Skin epidermis (tissue), 12 donors: Measurements from ENCODE around the gene ATP13A2.
"Not testable (repeated sequence)": the region's sequence is repeated elsewhere in the genome, so short reads cannot be mapped to it uniquely, and the experiment has no call there.

Experiments
- H3K27ac ChIP-seq, 21 experiments: fragments of 200-600 bp; sonication (generic) in 11 of 21; one replicate each; pipeline ENCODE4 v1.5.0; 2020; ENCODE audit warnings: mild to moderate bottlenecking in 3 of 21, inconsistent platforms in 2 of 21, moderate library complexity in 2 of 21
- H3K4me3 ChIP-seq, 7 experiments: fragments of 200-600 bp; sonication (generic) in 2 of 7; one replicate each; pipeline ENCODE4 v1.5.0; 2020; ENCODE audit warnings: inconsistent platforms in 2 of 7, mild to moderate bottlenecking in 2 of 7, moderate library complexity in 1 of 7

ATP13A2 gene

GRCh38 chr1:16945512-16945911 is 66.2 kb downstream of the ATP13A2 start:
- not testable (repeated sequence) for H3K27ac ChIP-seq, H3K4me3 ChIP-seq

DNA sequence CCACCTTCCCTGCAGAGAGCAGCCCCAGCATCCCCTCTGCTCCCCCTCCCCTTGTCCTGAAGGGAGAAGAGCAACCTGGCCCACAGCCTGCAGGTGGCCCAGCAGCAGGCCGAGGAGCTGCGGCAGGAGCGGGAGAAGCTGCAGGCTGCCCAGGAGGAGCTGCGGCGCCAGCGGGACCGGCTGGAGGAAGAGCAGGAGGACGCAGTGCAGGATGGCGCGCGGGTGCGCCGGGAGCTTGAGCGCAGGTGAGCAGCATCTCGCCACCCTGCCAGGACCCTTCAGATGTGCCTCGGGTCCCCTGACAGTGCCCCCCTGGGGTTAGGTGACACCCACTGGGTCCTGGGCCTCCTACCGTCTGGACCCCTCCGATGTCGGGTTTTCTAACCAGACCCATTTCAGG is 67.7 kb downstream of the ATP13A2 start:
- Histone ChIP-seq H3K27ac (no peak overlapping the region), H3K4me3 (no peak overlapping the region)

DNA sequence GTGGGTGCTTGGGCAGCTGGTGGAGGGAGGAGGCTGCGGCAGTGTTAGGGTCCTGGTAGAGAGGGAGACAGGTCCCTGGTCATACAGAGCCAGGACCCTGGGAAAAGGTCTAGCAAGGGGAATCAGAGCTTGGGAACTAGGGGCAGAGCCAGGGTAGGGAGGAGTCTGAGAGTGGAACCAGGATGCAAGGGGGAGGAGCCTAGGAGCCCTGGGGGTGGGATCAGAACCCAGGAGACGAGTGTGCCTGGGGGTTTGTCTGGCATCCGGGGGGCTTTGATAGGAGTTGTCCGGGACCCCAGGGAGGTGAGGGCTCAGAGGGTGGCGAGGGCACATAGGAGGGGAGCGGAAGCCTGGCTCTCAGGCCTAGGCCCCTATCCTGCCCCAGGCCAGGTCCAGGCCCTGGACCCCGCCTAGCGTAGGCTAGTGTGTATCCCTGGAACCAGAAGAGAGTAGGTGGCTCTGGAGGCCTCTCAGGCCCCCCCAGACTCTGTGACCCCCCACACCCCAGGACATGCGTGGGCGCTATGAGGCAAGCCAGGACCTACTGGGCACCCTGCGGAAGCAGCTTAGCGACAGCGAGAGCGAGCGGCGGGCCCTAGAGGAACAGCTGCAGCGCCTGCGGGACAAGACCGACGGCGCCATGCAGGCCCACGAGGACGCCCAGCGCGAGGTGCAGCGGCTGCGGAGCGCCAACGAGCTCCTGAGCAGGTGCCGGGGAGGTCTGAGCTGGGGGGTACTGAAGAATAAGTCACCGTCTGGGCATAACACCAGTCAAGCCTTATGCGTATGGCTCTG is 72.1 kb downstream of the ATP13A2 start:
- H3K27ac ChIP-seq, H3K4me3 ChIP-seq: not testable (repeated sequence)

DNA sequence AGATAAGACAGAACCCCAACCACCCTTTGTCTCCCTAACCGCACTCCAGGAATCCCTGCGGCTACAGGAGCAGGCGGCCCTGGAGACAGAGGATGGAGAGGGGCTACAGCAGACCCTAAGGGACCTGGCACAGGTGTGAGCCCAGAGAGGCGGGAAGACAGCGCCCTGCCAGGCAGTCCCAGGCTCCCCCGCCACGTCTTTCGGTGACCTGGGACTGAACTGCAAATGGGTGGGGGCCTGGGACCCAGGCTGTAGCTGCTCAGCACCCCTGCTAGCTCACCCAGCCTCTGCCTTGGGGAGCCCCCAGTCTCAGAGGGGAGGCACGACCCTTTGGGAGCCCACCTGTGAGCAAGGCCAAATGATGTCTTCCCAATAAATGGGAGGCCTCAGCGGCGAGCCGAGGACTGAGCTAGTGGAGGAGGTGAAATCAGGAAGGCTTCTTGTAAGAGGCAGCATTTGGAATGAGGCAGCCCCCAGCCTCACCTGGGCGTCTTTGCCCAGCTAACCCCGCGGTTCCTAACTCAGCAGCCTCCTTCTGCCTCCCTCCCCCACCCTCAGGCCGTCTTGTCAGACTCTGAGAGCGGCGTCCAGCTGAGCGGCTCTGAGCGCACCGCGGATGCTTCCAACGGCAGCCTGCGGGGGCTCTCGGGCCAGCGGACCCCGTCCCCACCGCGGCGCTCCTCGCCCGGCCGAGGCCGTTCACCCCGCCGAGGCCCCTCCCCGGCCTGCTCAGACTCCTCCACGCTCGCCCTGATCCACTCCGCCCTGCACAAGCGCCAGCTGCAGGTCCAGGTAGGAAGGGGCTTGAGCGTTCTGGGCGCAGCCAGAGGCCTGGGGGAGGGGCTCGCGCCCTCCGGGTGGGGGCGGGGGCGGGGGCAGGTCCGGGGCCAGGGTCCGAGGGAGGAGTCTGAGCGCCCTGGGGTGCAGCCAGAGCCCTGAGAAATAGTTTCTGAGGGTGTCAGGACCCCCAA is 73.1 kb downstream of the ATP13A2 start:
- Histone ChIP-seq H3K27ac (no peak overlapping the region), H3K4me3 (no peak overlapping the region)

GRCh38 chr1:16936580-16936979 is 75.1 kb downstream of the ATP13A2 start:
- not testable (repeated sequence) for H3K4me3 ChIP-seq, H3K27ac ChIP-seq
